Upper lobe of left lung (tissue), 6 donors: Measurements from ENCODE around the gene DAPK1. TPM values are rescaled to one million over a fixed set of nuclear protein-coding genes. Genes with fewer than 3 reads are reported as not detected.

Source experiments
- ATAC-seq, 2 donors: fragments of 200-7000 bp; cut with Tn5 transposase; one replicate each; pipeline ENCODE4 v1.9.1; 2022; ENCODE audit warnings: mild to moderate bottlenecking in 2 of 2, moderate library complexity in 2 of 2; ENCODE audit not compliant: low FRiP score in 2 of 2
- DNase-seq, 2 donors: peaks; one replicate each; pipeline ENCODE4 v3.0.0-alpha.2; 2019 to 2020
- H3K27ac ChIP-seq, 4 donors: fragments of 200-600 bp; sonication (generic); one replicate each; pipeline ENCODE4 v1.5.1; 2016 to 2019
- H3K27me3 ChIP-seq, 4 donors: fragments of 200-600 bp; sonication (generic); one replicate each; pipeline ENCODE4 v1.5.1; 2017 to 2019
- H3K36me3 ChIP-seq, 4 donors: fragments of 200-600 bp; sonication (generic); one replicate each; pipeline ENCODE4 v1.5.1; 2016 to 2019
- H3K4me1 ChIP-seq, 4 donors: fragments of 200-600 bp; sonication (generic); one replicate each; pipeline ENCODE4 v1.5.1; 2018 to 2019
- H3K4me3 ChIP-seq, 4 donors: fragments of 200-600 bp; sonication (generic); one replicate each; pipeline ENCODE4 v1.5.1; 2017 to 2019; ENCODE audit warnings: mild to moderate bottlenecking in 2 of 4, moderate library complexity in 1 of 4
- H3K9me3 ChIP-seq, 4 donors: fragments of 200-600 bp; sonication (generic); one replicate each; pipeline ENCODE4 v1.5.1; 2018 to 2019
- CTCF ChIP-seq, 6 experiments: fragments of 450-650 bp in 4 of 6; fragments of 200-600 bp in 2 of 6; sonication (generic) in 2 of 6; IDR thresholded peaks; one replicate each; pipeline ENCODE4 v1.5.1; 2016 to 2019; ENCODE audit warnings: antibody characterized with exemption in 6 of 6
- EP300 ChIP-seq, 4 donors: sonication (generic); formaldehyde crosslinking; IDR thresholded peaks; one replicate each; pipeline ENCODE4 v1.5.1; 2017; ENCODE audit warnings: antibody characterized with exemption in 4 of 4, control low read depth in 2 of 4
- POLR2A ChIP-seq, 4 donors: fragments of 450-650 bp; IDR thresholded peaks; one replicate each; pipeline ENCODE4 v1.5.1; 2016 to 2017; ENCODE audit warnings: antibody characterized with exemption in 4 of 4, mild to moderate bottlenecking in 2 of 4
- POLR2AphosphoS5 ChIP-seq, 2 donors: sonication (generic); formaldehyde crosslinking; IDR thresholded peaks; one replicate each; pipeline ENCODE4 v1.5.1; 2017; ENCODE audit warnings: antibody characterized with exemption in 2 of 2
- WGBS, 2 donors: methylation state at CpG; one replicate each; pipeline ENCODE4 v1.1.5; 2017 to 2018; 5-methylcytosine and 5-hydroxymethylcytosine counted together
- total RNA-seq, 6 donors: library from RNA; depleted of rRNA in 4 of 6; stranded (reverse); fragments of >200 nt in 4 of 6; gene quantifications; one replicate each; pipeline versions ENCODE4 v1.1.0 to v1.2.1, GENCODE V29; 2016 to 2021
- donor health status: DM: no; HTN: no; CAD: no; lungs with moderate emphysema.
- donor health status: DM: no; HTN: yes; CAD: no; lungs with severe emphysema.

The DAPK1 gene
- total RNA-seq, 6 donors from 2014 or later: 125 to 334 (median 213) TPM

GRCh38 chr9:87663556-87663955 lies 165.9 kb downstream of the DAPK1 start:
- no peak for ATAC-seq
- peaks cover 12 to 24% (median 20%) of the 10 kb centered on the region in 4 donors for H3K36me3 ChIP-seq
- no peaks in the 10 kb centered on the region for H3K27me3 ChIP-seq
- no peak for DNase-seq
- 92% methylated on average over 6 of the region's 6 CpGs for WGBS, 2 donors
- peaks cover 0 to 14% (median 3%) of the 10 kb centered on the region in 4 donors for H3K9me3 ChIP-seq
- no peaks in the 10 kb centered on the region for H3K4me1 ChIP-seq
- no peak for TF ChIP-seq EP300 (IDR thresholded peaks at IDR 0.05)
- TF ChIP-seq POLR2A (IDR thresholded peaks at IDR 0.05): no peak
- H3K4me3 ChIP-seq: no peak overlapping the region
- H3K27ac ChIP-seq: no peak overlapping the region

- WGBS, 2 donors: 87 to 92% methylated on average over 17 to 19 of the region's 19 CpGs
- peaks cover 10 to 18% (median 14%) of the 10 kb centered on the region in 4 donors for H3K36me3 ChIP-seq
- no peaks in the 10 kb centered on the region for H3K4me1 ChIP-seq
- DNase-seq (no peak), ATAC-seq (no peak)
- no peak overlapping the region for H3K4me3 ChIP-seq
- H3K9me3 ChIP-seq: peaks cover 0 to 14% (median 3%) of the 10 kb centered on the region in 4 donors
- H3K27ac ChIP-seq: no peak overlapping the region
- H3K27me3 ChIP-seq: no peaks in the 10 kb centered on the region
- no peak for TF ChIP-seq POLR2AphosphoS5 (IDR thresholded peaks at IDR 0.05)
- no peak for TF ChIP-seq EP300 (IDR thresholded peaks at IDR 0.05)
- no peak for TF ChIP-seq POLR2A (IDR thresholded peaks at IDR 0.05)
Measured at GRCh38 chr9:87664153-87665060, 166.7 kb downstream of the DAPK1 start.

- WGBS, 2 donors: 90 to 100% methylated on average over 4 to 6 of the region's 6 CpGs
- no peak for TF ChIP-seq POLR2A (IDR thresholded peaks at IDR 0.05)
- TF ChIP-seq EP300 (IDR thresholded peaks at IDR 0.05): no peak
- no peak for TF ChIP-seq CTCF (IDR thresholded peaks at IDR 0.05)
- no peak for TF ChIP-seq POLR2AphosphoS5 (IDR thresholded peaks at IDR 0.05)
- DNase-seq (no peak), ATAC-seq (no peak)
- peaks cover 0 to 14% (median 3%) of the 10 kb centered on the region in 4 donors for H3K9me3 ChIP-seq
- no peaks in the 10 kb centered on the region for H3K4me1 ChIP-seq
- H3K36me3 ChIP-seq: peaks cover 7 to 13% (median 11%) of the 10 kb centered on the region in 4 donors
- H3K27me3 ChIP-seq: no peaks in the 10 kb centered on the region
- no peak overlapping the region for H3K27ac ChIP-seq
- no peak overlapping the region for H3K4me3 ChIP-seq
Measured at GRCh38 chr9:87665505-87665904, 167.8 kb downstream of the DAPK1 start.

- WGBS, 2 donors: 91 to 96% methylated on average over 2 to 3 of the region's 3 CpGs
- Histone ChIP-seq H3K9me3 (peaks cover 0 to 14% (median 3%) of the 10 kb centered on the region in 4 donors), H3K36me3 (peaks cover 7 to 15% (median 11%) of the 10 kb centered on the region in 4 donors), H3K4me3 (no peak overlapping the region), H3K27ac (no peak overlapping the region), H3K4me1 (no peaks in the 10 kb centered on the region), H3K27me3 (no peaks in the 10 kb centered on the region)
- no peak for ATAC-seq
- TF ChIP-seq POLR2AphosphoS5 (IDR thresholded peaks at IDR 0.05) (no peak), POLR2A (IDR thresholded peaks at IDR 0.05) (no peak), EP300 (IDR thresholded peaks at IDR 0.05) (no peak), CTCF (IDR thresholded peaks at IDR 0.05) (peak in 3 of 6 experiments; percentile 12 to 25 (median 14))
- DNase-seq: no peak
Measured at GRCh38 chr9:87667164-87667738, 169.6 kb downstream of the DAPK1 start.

- no peak overlapping the region for H3K4me3 ChIP-seq
- H3K36me3 ChIP-seq: peaks cover 7 to 20% (median 11%) of the 10 kb centered on the region in 4 donors
- no peak for ATAC-seq
- no peak for TF ChIP-seq CTCF (IDR thresholded peaks at IDR 0.05)
- TF ChIP-seq POLR2AphosphoS5 (IDR thresholded peaks at IDR 0.05): no peak
- no peak for TF ChIP-seq POLR2A (IDR thresholded peaks at IDR 0.05)
- TF ChIP-seq EP300 (IDR thresholded peaks at IDR 0.05): no peak
- no peaks in the 10 kb centered on the region for H3K4me1 ChIP-seq
- DNase-seq: no peak
- no peaks in the 10 kb centered on the region for H3K27me3 ChIP-seq
- H3K27ac ChIP-seq: no peak overlapping the region
- peaks cover 0 to 14% (median 3%) of the 10 kb centered on the region in 4 donors for H3K9me3 ChIP-seq
- 89 to 92% methylated on average over 8 of the region's 8 CpGs for WGBS, 2 donors
Measured at GRCh38 chr9:87668222-87668621, 170.6 kb downstream of the DAPK1 start.
